Measurements from ENCODE around the gene KRT82.

DNA sequence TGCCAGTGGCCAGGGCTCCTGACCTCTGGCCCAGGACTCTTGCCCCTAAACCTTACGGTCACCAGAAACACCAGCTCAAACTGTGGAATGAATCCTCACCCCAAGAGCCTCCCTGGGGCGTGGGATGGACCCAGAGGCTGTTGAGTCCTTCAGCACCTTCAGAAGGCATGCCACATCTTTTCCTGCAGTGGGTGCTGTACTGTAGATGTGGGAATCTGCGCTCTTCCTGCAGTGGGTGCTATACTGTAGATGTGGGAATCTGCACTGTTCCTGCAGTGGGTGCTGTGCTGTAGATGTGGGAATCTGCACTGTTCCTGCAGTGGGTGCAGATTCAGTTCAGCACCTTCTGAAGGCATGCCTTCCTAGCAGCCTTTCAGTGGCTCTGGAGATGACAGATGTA, 1.2 kb downstream of the KRT82 start:
- TF ChIP-seq TBP (IDR thresholded peaks at IDR 0.05; ENCODE audit: low read depth, low read length) = no peak
- no peak for TF ChIP-seq SRF (IDR thresholded peaks at IDR 0.05; ENCODE audit: low read depth, low read length)
- TF ChIP-seq CHD2 (IDR thresholded peaks at IDR 0.05; ENCODE audit: low read length) = no peak
- TF ChIP-seq, protein P1, sequence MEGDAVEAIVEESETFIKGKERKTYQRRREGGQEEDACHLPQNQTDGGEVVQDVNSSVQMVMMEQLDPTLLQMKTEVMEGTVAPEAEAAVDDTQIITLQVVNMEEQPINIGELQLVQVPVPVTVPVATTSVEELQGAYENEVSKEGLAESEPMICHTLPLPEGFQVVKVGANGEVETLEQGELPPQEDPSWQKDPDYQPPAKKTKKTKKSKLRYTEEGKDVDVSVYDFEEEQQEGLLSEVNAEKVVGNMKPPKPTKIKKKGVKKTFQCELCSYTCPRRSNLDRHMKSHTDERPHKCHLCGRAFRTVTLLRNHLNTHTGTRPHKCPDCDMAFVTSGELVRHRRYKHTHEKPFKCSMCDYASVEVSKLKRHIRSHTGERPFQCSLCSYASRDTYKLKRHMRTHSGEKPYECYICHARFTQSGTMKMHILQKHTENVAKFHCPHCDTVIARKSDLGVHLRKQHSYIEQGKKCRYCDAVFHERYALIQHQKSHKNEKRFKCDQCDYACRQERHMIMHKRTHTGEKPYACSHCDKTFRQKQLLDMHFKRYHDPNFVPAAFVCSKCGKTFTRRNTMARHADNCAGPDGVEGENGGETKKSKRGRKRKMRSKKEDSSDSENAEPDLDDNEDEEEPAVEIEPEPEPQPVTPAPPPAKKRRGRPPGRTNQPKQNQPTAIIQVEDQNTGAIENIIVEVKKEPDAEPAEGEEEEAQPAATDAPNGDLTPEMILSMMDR (IDR thresholded peaks at IDR 0.05; ENCODE audit: control extremely low read depth in 1 of 3, insufficient read depth in 1 of 3, low read depth in 1 of 3, low read length in 3 of 3) = no peak; a peak in 1 of 4 replicates
- no peak for TF ChIP-seq HDAC6 (IDR thresholded peaks at IDR 0.05; ENCODE audit: low read depth, low read length)
- no peak for TF ChIP-seq RAD21 (IDR thresholded peaks at IDR 0.05 in 1 of 2, conservative IDR thresholded peaks at IDR 0.05 in 1 of 2; ENCODE audit: low read depth in 2 of 2, low read length in 2 of 2)
- no peak for TF ChIP-seq POLR2AphosphoS5 (IDR thresholded peaks at IDR 0.05; ENCODE audit: low read depth, low read length)
- TF ChIP-seq, protein P2, sequence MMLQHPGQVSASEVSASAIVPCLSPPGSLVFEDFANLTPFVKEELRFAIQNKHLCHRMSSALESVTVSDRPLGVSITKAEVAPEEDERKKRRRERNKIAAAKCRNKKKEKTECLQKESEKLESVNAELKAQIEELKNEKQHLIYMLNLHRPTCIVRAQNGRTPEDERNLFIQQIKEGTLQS (IDR thresholded peaks at IDR 0.05; ENCODE audit: insufficient read depth, low read depth, low read length) = no peak
- TF ChIP-seq RFX5 (IDR thresholded peaks at IDR 0.05; ENCODE audit: borderline replicate concordance, low read depth, low read length) = no peak
- TF ChIP-seq EP300 (IDR thresholded peaks at IDR 0.05; ENCODE audit: borderline replicate concordance in 1 of 2, low read depth in 2 of 2, low read length in 2 of 2) = no peak
- TF ChIP-seq TAF1 (IDR thresholded peaks at IDR 0.05; ENCODE audit: low read depth, low read length) = no peak
